Measurements from ENCODE around the gene SEPTIN14.
"Not testable (repeated sequence)": the region's sequence is repeated elsewhere in the genome, so short reads cannot be mapped to it uniquely, and the experiment has no call there.

SEPTIN14 gene

GRCh38 chr7:55774327-55775050, 88.1 kb downstream of the SEPTIN14 start:
- H4K20me1 ChIP-seq (ENCODE audit: control insufficient read depth, insufficient read depth, low read depth, low read length), result no peaks in the 10 kb centered on the region
- TF ChIP-seq CTCF (IDR thresholded peaks at IDR 0.05; ENCODE audit: low read depth, low read length, poor library complexity, severe bottlenecking) (no peak), EZH2phosphoT487 (IDR thresholded peaks at IDR 0.05; ENCODE audit: borderline replicate concordance, low read length) (no peak)
- no peaks in the 10 kb centered on the region for H3K27me3 ChIP-seq (ENCODE audit: control insufficient read depth, low read length)
- H3K27ac ChIP-seq (ENCODE audit: low read depth, low read length), result no peak overlapping the region
- H3K36me3 ChIP-seq (ENCODE audit: control insufficient read depth, low read length), result peaks cover 6% of the 10 kb centered on the region
- no peaks in the 10 kb centered on the region for H3K79me2 ChIP-seq (ENCODE audit: control insufficient read depth, low read length)
- no peaks in the 10 kb centered on the region for H3K9me3 ChIP-seq (ENCODE audit: control insufficient read depth, insufficient read depth, low read length)
- H3F3A ChIP-seq (ENCODE audit: control insufficient read depth, insufficient read depth), result no peaks in the 10 kb centered on the region
- no peaks in the 10 kb centered on the region for H3K9me2 ChIP-seq (replicated peaks; ENCODE audit: control insufficient read depth, low read length)
- H3K4me1 ChIP-seq (ENCODE audit: control insufficient read depth, low read length), result no peaks in the 10 kb centered on the region
- H3K4me3 ChIP-seq (ENCODE audit: low read length), result no peak overlapping the region
- no peak overlapping the region for H3K4me2 ChIP-seq (ENCODE audit: low read length)

- TF ChIP-seq EZH2phosphoT487 (IDR thresholded peaks at IDR 0.05; ENCODE audit: borderline replicate concordance, low read length) (no peak), CTCF (IDR thresholded peaks at IDR 0.05; ENCODE audit: low read depth, low read length, poor library complexity, severe bottlenecking) (no peak)
- Histone ChIP-seq H3K9me3 (ENCODE audit: control insufficient read depth, insufficient read depth, low read length) (no peaks in the 10 kb centered on the region), H3K9me2 (replicated peaks; ENCODE audit: control insufficient read depth, low read length) (no peaks in the 10 kb centered on the region), H4K20me1 (ENCODE audit: control insufficient read depth, insufficient read depth, low read depth, low read length) (no peaks in the 10 kb centered on the region), H3K79me2 (ENCODE audit: control insufficient read depth, low read length) (no peaks in the 10 kb centered on the region; the same call in 1 of the 2 replicates), H3K36me3 (ENCODE audit: control insufficient read depth, low read length) (peaks cover 9% of the 10 kb centered on the region), H3K4me2 (ENCODE audit: low read length) (no peak overlapping the region), H3K27ac (ENCODE audit: low read depth, low read length) (no peak overlapping the region), H3K4me3 (ENCODE audit: low read length) (no peak overlapping the region), H3F3A (ENCODE audit: control insufficient read depth, insufficient read depth) (no peaks in the 10 kb centered on the region), H3K27me3 (ENCODE audit: control insufficient read depth, low read length) (no peaks in the 10 kb centered on the region), H3K4me1 (ENCODE audit: control insufficient read depth, low read length) (no peaks in the 10 kb centered on the region)
These were observed 91.8 kb downstream of the SEPTIN14 start for GRCh38 chr7:55770778-55771177.

GRCh38 chr7:55753274-55753862, 109.2 kb downstream of the SEPTIN14 start:
- not testable (repeated sequence) for H3F3A ChIP-seq (ENCODE audit: control insufficient read depth, insufficient read depth); H3K9me2 ChIP-seq (replicated peaks; ENCODE audit: control insufficient read depth, low read length); H3K4me3 ChIP-seq (ENCODE audit: low read length); H3K79me2 ChIP-seq (ENCODE audit: control insufficient read depth, low read length); H3K9me3 ChIP-seq (ENCODE audit: control insufficient read depth, insufficient read depth, low read length); H4K20me1 ChIP-seq (ENCODE audit: control insufficient read depth, insufficient read depth, low read depth, low read length); H3K36me3 ChIP-seq (ENCODE audit: control insufficient read depth, low read length); H3K4me1 ChIP-seq (ENCODE audit: control insufficient read depth, low read length); H3K27ac ChIP-seq (ENCODE audit: low read depth, low read length); H3K27me3 ChIP-seq (ENCODE audit: control insufficient read depth, low read length); H3K4me2 ChIP-seq (ENCODE audit: low read length)

DNA sequence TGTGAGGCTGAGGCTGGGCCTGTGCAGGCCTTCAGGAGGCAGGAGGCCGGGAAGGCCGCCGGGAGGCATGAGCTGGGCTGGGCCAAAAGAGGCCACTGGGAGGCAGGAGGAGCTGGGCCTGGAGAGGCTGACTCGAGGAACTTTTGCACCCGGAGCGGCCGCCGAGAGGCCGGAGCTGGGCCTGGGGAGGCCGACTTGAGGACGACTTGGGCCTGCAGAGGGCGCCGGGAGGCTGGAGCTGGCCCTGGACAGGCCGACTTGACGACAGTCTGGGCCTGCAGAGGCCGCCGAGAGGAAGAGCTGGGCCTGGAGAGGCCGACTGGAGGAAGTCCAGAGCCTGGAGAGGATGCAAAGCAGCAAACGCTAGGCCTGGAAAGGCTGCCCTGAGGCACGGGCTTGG, 117.8 kb downstream of the SEPTIN14 start:
- not testable (repeated sequence) for H3K4me2 ChIP-seq (ENCODE audit: low read length); H3K9me2 ChIP-seq (replicated peaks; ENCODE audit: control insufficient read depth, low read length); H3F3A ChIP-seq (ENCODE audit: control insufficient read depth, insufficient read depth); H3K9me3 ChIP-seq (ENCODE audit: control insufficient read depth, insufficient read depth, low read length); H3K4me1 ChIP-seq (ENCODE audit: control insufficient read depth, low read length); H4K20me1 ChIP-seq (ENCODE audit: control insufficient read depth, insufficient read depth, low read depth, low read length); H3K27ac ChIP-seq (ENCODE audit: low read depth, low read length); H3K36me3 ChIP-seq (ENCODE audit: control insufficient read depth, low read length); H3K4me3 ChIP-seq (ENCODE audit: low read length); H3K27me3 ChIP-seq (ENCODE audit: control insufficient read depth, low read length); H3K79me2 ChIP-seq (ENCODE audit: control insufficient read depth, low read length)
- peak; percentile 15 for TF ChIP-seq CTCF (IDR thresholded peaks at IDR 0.05; ENCODE audit: low read depth, low read length, poor library complexity, severe bottlenecking)

All from DOHH2 (cell line).